Measurements from ENCODE around the gene GJC2. TPM values are rescaled to one million over a fixed set of nuclear protein-coding genes. Genes with fewer than 3 reads are reported as not detected.

GJC2 gene
- total and polyA plus RNA-seq, 2 donors (not counting 3 experiments of a cell fraction or from before 2014, with no cell fraction given), result 0.58 to 1.2 TPM

- no peak for DNase-seq (ENCODE audit: low read depth, low spot score)
- no peak for TF ChIP-seq POLR2AphosphoS5 (IDR thresholded peaks at IDR 0.05; ENCODE audit: insufficient read depth, low read depth, low read length)
- no peak for TF ChIP-seq GATA2 (IDR thresholded peaks at IDR 0.05; ENCODE audit: insufficient read depth, insufficient read length, low read depth, low read length)
- no peak for TF ChIP-seq JUN (IDR thresholded peaks at IDR 0.05; ENCODE audit: borderline replicate concordance, insufficient read depth, insufficient read length, low read depth)
- no peak for TF ChIP-seq POLR2A (IDR thresholded peaks at IDR 0.05; ENCODE audit: low read depth, low read length)
- no peak for TF ChIP-seq MYC (IDR thresholded peaks at IDR 0.05; ENCODE audit: low read depth, low read length)
- no peak for TF ChIP-seq EZH2 (IDR thresholded peaks at IDR 0.05; ENCODE audit: borderline replicate concordance, low read depth, low read length, severe bottlenecking)
- TF ChIP-seq MAX (IDR thresholded peaks at IDR 0.05; ENCODE audit: insufficient read depth, insufficient read length), result no peak
- TF ChIP-seq FOS (IDR thresholded peaks at IDR 0.05; ENCODE audit: borderline replicate concordance, insufficient read depth, low read length), result no peak
- TF ChIP-seq CTCF (IDR thresholded peaks at IDR 0.05; ENCODE audit: extremely low read depth in 1 of 2, insufficient read depth in 1 of 2, low read depth in 1 of 2, low read length in 2 of 2), result no peak
- Histone ChIP-seq H3K79me2 (ENCODE audit: control insufficient read depth, insufficient read depth, low read length) (peaks cover 24% of the 10 kb centered on the region), H3K9ac (replicated peaks; ENCODE audit: extremely low read depth, insufficient read depth, low read length) (no peak overlapping the region), H3K36me3 (ENCODE audit: control insufficient read depth in 2 of 2, extremely low read depth in 1 of 2, insufficient read depth in 2 of 2, low read length in 2 of 2) (peaks cover 0 to 8% of the 10 kb centered on the region in 2 experiments), H3K4me3 (replicated peaks in 1 of 3; ENCODE audit: insufficient read depth in 1 of 3, low read depth in 1 of 3, low read length in 3 of 3) (no peak overlapping the region), H3K9me3 (replicated peaks; ENCODE audit: control insufficient read depth, insufficient read depth, low read length) (no peaks in the 10 kb centered on the region), H4K20me1 (replicated peaks; ENCODE audit: control insufficient read depth, extremely low read depth, insufficient read depth, low read length) (no peaks in the 10 kb centered on the region), H3K4me1 (ENCODE audit: control insufficient read depth, extremely low read depth, insufficient read depth, low read length) (peaks cover 22% of the 10 kb centered on the region), H2AFZ (ENCODE audit: low read depth, low read length) (no peak overlapping the region), H3K4me2 (ENCODE audit: insufficient read depth, low read length) (no peak overlapping the region), H3K27me3 (ENCODE audit: control insufficient read depth in 2 of 2, insufficient read depth in 2 of 2, low read length in 2 of 2) (no peaks in the 10 kb centered on the region), H3K9me1 (replicated peaks; ENCODE audit: control insufficient read depth, extremely low read depth, insufficient read depth, low read length) (no peaks in the 10 kb centered on the region), H3K27ac (ENCODE audit: insufficient read depth, low read depth, low read length) (no peak overlapping the region)
- intact Hi-C loops (cut with micrococcal nuclease) (loop anchor here (5.0 kb wide), 1 partner anchor 351 kb away; a partner anchor contains a TSS), dilution Hi-C loops (cut with MboI; ENCODE audit: extremely low pct_ligation_motif_present, low sequenced_read_pairs) (no loop called here)
- ChIA-PET CTCF (interaction anchor here (1.0 to 1.3 kb wide), 2 partner anchors 42 to 107 kb away, joined by 3 to 4 read pairs; no protein-coding TSS in a partner anchor), POLR2A (no interaction called here)
- BruUV-seq (replicated peaks), result no TSS peak
- no peak for FAIRE-seq
These were observed 43.5 kb upstream of the GJC2 start for GRCh38 chr1:228105996-228106799.

All from endothelial cell of umbilical vein (primary cell).